Stomach smooth muscle (tissue), 2 donors: Measurements from ENCODE around the gene FBXO45.
"Not testable (repeated sequence)": the region's sequence is repeated elsewhere in the genome, so short reads cannot be mapped to it uniquely, and the experiment has no call there.

Source experiments
- H3K27ac ChIP-seq: one replicate; pipeline ENCODE4 v1.7.0; 2013; ENCODE audit warnings: mild to moderate bottlenecking, low read length, inconsistent platforms
- H3K27me3 ChIP-seq, 2 donors: one replicate each; pipeline ENCODE4 v1.7.0; 2013; ENCODE audit warnings: low read length in 2 of 2; ENCODE audit not compliant: insufficient read depth in 2 of 2, control insufficient read depth in 1 of 2
- H3K36me3 ChIP-seq, 2 donors: one replicate each; pipeline ENCODE4 v1.7.0; 2013; ENCODE audit warnings: low read length in 2 of 2; ENCODE audit not compliant: control insufficient read depth in 2 of 2, insufficient read depth in 2 of 2
- H3K4me1 ChIP-seq: one replicate; pipeline ENCODE4 v1.7.0; 2013; ENCODE audit warnings: low read length; ENCODE audit not compliant: control insufficient read depth, insufficient read depth
- H3K4me3 ChIP-seq, 2 donors: one replicate each; pipeline ENCODE4 v1.7.0; 2013; ENCODE audit warnings: low read length in 2 of 2
- H3K9ac ChIP-seq, 2 donors: one replicate each; pipeline ENCODE4 v1.7.0; 2013; ENCODE audit warnings: low read length in 2 of 2, mild to moderate bottlenecking in 1 of 2
- H3K9me3 ChIP-seq, 2 donors: one replicate each; pipeline ENCODE4 v1.7.0; 2013; ENCODE audit warnings: low read length in 2 of 2; ENCODE audit not compliant: control insufficient read depth in 2 of 2
- donor health status: healthy.
- donor health status: Pancreatic carcinoma.

FBXO45 gene

GRCh38 chr3:196557236-196557635 is 11.2 kb upstream of the FBXO45 start:
- H3K27ac ChIP-seq, result no peak overlapping the region
- H3K9ac ChIP-seq, result no peak overlapping the region
- no peaks in the 10 kb centered on the region for H3K4me1 ChIP-seq
- peaks cover 3 to 5% of the 10 kb centered on the region in 2 donors for H3K36me3 ChIP-seq
- H3K9me3 ChIP-seq, result no peaks in the 10 kb centered on the region
- no peaks in the 10 kb centered on the region for H3K27me3 ChIP-seq
- no peak overlapping the region for H3K4me3 ChIP-seq

- Histone ChIP-seq H3K4me3 (no peak overlapping the region), H3K9me3 (no peaks in the 10 kb centered on the region), H3K4me1 (no peaks in the 10 kb centered on the region), H3K27ac (no peak overlapping the region), H3K9ac (no peak overlapping the region), H3K36me3 (peaks cover 3 to 5% of the 10 kb centered on the region in 2 donors), H3K27me3 (no peaks in the 10 kb centered on the region)
Observed at GRCh38 chr3:196558476-196558875, 10.0 kb upstream of the FBXO45 start.

GRCh38 chr3:196559826-196560225 is 8.6 kb upstream of the FBXO45 start:
- H3K36me3 ChIP-seq, result peaks cover 3 to 5% of the 10 kb centered on the region in 2 donors

GRCh38 chr3:196563721-196564225 is 4.7 kb upstream of the FBXO45 start:
- Histone ChIP-seq H3K27ac (no peak overlapping the region), H3K4me1 (peaks cover 7% of the 10 kb centered on the region), H3K27me3 (no peaks in the 10 kb centered on the region), H3K4me3 (no peak overlapping the region), H3K36me3 (peaks cover 3 to 8% of the 10 kb centered on the region in 2 donors), H3K9ac (no peak overlapping the region), H3K9me3 (no peaks in the 10 kb centered on the region)

More at GRCh38 chr3:196559826-196560225, 8.6 kb upstream of the FBXO45 start:
- Histone ChIP-seq H3K4me3 (no peak overlapping the region), H3K9me3 (no peaks in the 10 kb centered on the region), H3K9ac (no peak overlapping the region), H3K27ac (no peak overlapping the region), H3K27me3 (no peaks in the 10 kb centered on the region), H3K4me1 (no peaks in the 10 kb centered on the region)

GRCh38 chr3:196569003-196569516 is 600 bp downstream of the FBXO45 start:
- Histone ChIP-seq H3K27ac (peak overlapping the region; percentile 64), H3K9ac (peak overlapping the region; percentile 65 to 80), H3K27me3 (no peaks in the 10 kb centered on the region), H3K4me1 (peaks cover 18% of the 10 kb centered on the region), H3K36me3 (peaks cover 0 to 2% of the 10 kb centered on the region in 2 donors), H3K4me3 (peak overlapping the region; percentile 72 to 100), H3K9me3 (no peaks in the 10 kb centered on the region)

- H3K9ac ChIP-seq, H3K9me3 ChIP-seq, H3K36me3 ChIP-seq, H3K27ac ChIP-seq, H3K4me3 ChIP-seq, H3K27me3 ChIP-seq: not testable (repeated sequence)
- H3K4me1 ChIP-seq, result peaks cover 18% of the 10 kb centered on the region
Observed at GRCh38 chr3:196570332-196570731, 1.9 kb downstream of the FBXO45 start.

GRCh38 chr3:196572389-196572788 is 3.9 kb downstream of the FBXO45 start:
- no peak overlapping the region for H3K9ac ChIP-seq
- H3K36me3 ChIP-seq, result peaks cover under 1% of the 10 kb centered on the region in 2 donors
- H3K4me1 ChIP-seq, result peaks cover 18% of the 10 kb centered on the region
- no peak overlapping the region for H3K27ac ChIP-seq
- H3K9me3 ChIP-seq, result no peaks in the 10 kb centered on the region
- H3K4me3 ChIP-seq, result no peak overlapping the region
- H3K27me3 ChIP-seq, result no peaks in the 10 kb centered on the region

- H3K9ac ChIP-seq, result no peak overlapping the region
- peaks cover 3 to 9% of the 10 kb centered on the region in 2 donors for H3K36me3 ChIP-seq
- no peaks in the 10 kb centered on the region for H3K4me1 ChIP-seq
- no peak overlapping the region for H3K27ac ChIP-seq
- no peaks in the 10 kb centered on the region for H3K9me3 ChIP-seq
- no peak overlapping the region for H3K4me3 ChIP-seq
- no peaks in the 10 kb centered on the region for H3K27me3 ChIP-seq
Observed at GRCh38 chr3:196585044-196585757, 16.7 kb downstream of the FBXO45 start.

- Histone ChIP-seq H3K4me1 (no peaks in the 10 kb centered on the region), H3K36me3 (no peaks in the 10 kb centered on the region), H3K9ac (no peak overlapping the region), H3K4me3 (no peak overlapping the region), H3K9me3 (no peaks in the 10 kb centered on the region), H3K27ac (no peak overlapping the region), H3K27me3 (peaks cover 0 to 2% of the 10 kb centered on the region in 2 donors)
Observed at GRCh38 chr3:196590279-196590678, 21.8 kb downstream of the FBXO45 start.

GRCh38 chr3:196596355-196596754 is 27.9 kb downstream of the FBXO45 start:
- H3K9ac ChIP-seq, result peak overlapping the region in 1 of 2 donors; percentile 29
- H3K9me3 ChIP-seq, result no peaks in the 10 kb centered on the region
- H3K4me1 ChIP-seq, result peaks cover 14% of the 10 kb centered on the region
- H3K36me3 ChIP-seq, result no peaks in the 10 kb centered on the region
- peaks cover 0 to 4% of the 10 kb centered on the region in 2 donors for H3K27me3 ChIP-seq
- H3K27ac ChIP-seq, result no peak overlapping the region
- peak overlapping the region; percentile 9 to 35 for H3K4me3 ChIP-seq
